HepG2 (cell line): ENCODE measurements around the gene CAND2.

ENCODE experiments used
- BRCA1 ChIP-seq: sonication (generic); formaldehyde crosslinking; IDR thresholded peaks from 2 replicates; pipeline ENCODE4 v1.4.0; 2020; ENCODE audit warnings: missing genetic modification reagents
- CTCF ChIP-seq: sonication (generic); formaldehyde crosslinking; IDR thresholded peaks from 2 replicates; pipeline ENCODE4 v1.5.0; 2020; ENCODE audit warnings: mild to moderate bottlenecking, missing genetic modification reagents, moderate library complexity
- DPF2 ChIP-seq: sonication (generic); formaldehyde crosslinking; IDR thresholded peaks from 2 replicates; pipeline ENCODE4 v1.4.0; 2020; ENCODE audit warnings: mild to moderate bottlenecking, low read depth, missing genetic modification reagents, borderline replicate concordance
- GABPB1 ChIP-seq: IDR thresholded peaks from 2 replicates; pipeline ENCODE4 v1.6.1; 2016; ENCODE audit warnings: mild to moderate bottlenecking, missing genetic modification reagents, moderate library complexity, missing compliant biosample characterization
- MAX ChIP-seq: IDR thresholded peaks from 2 replicates; pipeline ENCODE4 v1.6.1; 2012; ENCODE audit warnings: inconsistent platforms
- POLR2A ChIP-seq, 2 experiments: IDR thresholded peaks; 2 replicates each; pipeline ENCODE4 v1.6.1; 2011; ENCODE audit warnings: low read depth in 2 of 2, low read length in 2 of 2, mild to moderate bottlenecking in 1 of 2, moderate library complexity in 1 of 2; ENCODE audit not compliant: insufficient read depth in 1 of 2
- ZNF318 ChIP-seq: sonication (generic); formaldehyde crosslinking; IDR thresholded peaks from 2 replicates; pipeline ENCODE4 v1.4.0; 2020; ENCODE audit warnings: mild to moderate bottlenecking, missing genetic modification reagents
- ZNF629 ChIP-seq: sonication (generic); formaldehyde crosslinking; conservative IDR thresholded peaks from 2 replicates; pipeline ENCODE4 v1.5.0; 2020; ENCODE audit warnings: missing genetic modification reagents
- ZNF674 ChIP-seq: sonication (generic); formaldehyde crosslinking; IDR thresholded peaks from 2 replicates; pipeline ENCODE4 v1.5.0; 2020; ENCODE audit warnings: low read depth, mild to moderate bottlenecking, missing genetic modification reagents

- no peak for TF ChIP-seq DPF2 (CRISPR knock-in tag)
- TF ChIP-seq ZNF674 = no peak
- TF ChIP-seq CTCF = no peak
- TF ChIP-seq ZNF318 = no peak
- no peak for TF ChIP-seq GABPB1
- TF ChIP-seq MAX = no peak
- TF ChIP-seq POLR2A (IDR thresholded peaks at IDR 0.05; ENCODE audit: insufficient read depth in 1 of 2, low read depth in 2 of 2, low read length in 2 of 2) = no peak
- no peak for TF ChIP-seq ZNF629 (CRISPR knock-in tag)
- no peak for TF ChIP-seq BRCA1 (CRISPR knock-in tag)
Observed at GRCh38 chr3:12797892-12798558, 1.5 kb downstream of the CAND2 start.
